PFSK-1 (cell line): ENCODE data around the gene COP1.

ENCODE experiments used
- FOXP2 ChIP-seq: optimal IDR thresholded peaks from 2 replicates; pipeline ENCODE3; 2011; ENCODE audit warnings: borderline replicate concordance, control low read depth, inconsistent platforms; ENCODE audit not compliant: insufficient read depth; ENCODE audit errors: extremely low read length, extremely low read depth
- POLR2AphosphoS5 ChIP-seq: IDR thresholded peaks from 2 replicates; pipeline ENCODE4 v1.6.1; 2012; ENCODE audit warnings: low read depth, mild to moderate bottlenecking, control low read depth, low read length, moderate library complexity
- SIN3A ChIP-seq: IDR thresholded peaks from 2 replicates; pipeline ENCODE4 v1.6.1; 2012; ENCODE audit warnings: mild to moderate bottlenecking, low read length, moderate library complexity, borderline replicate concordance; ENCODE audit not compliant: insufficient read depth
- TAF1 ChIP-seq: IDR thresholded peaks from 2 replicates; pipeline ENCODE4 v1.6.1; 2012; ENCODE audit warnings: low read length, control low read depth, borderline replicate concordance; ENCODE audit not compliant: insufficient read depth
- TF ChIP-seq, protein P1 (sequence below), 2 experiments: IDR thresholded peaks; 2 replicates each; pipeline versions ENCODE4 v1.6.1 to v1.8.0; 2011 to 2012; ENCODE audit warnings: low read depth in 2 of 2, low read length in 2 of 2, control low read depth in 1 of 2, inconsistent platforms in 1 of 2, mild to moderate bottlenecking in 1 of 2, moderate library complexity in 1 of 2; ENCODE audit not compliant: insufficient read depth in 1 of 2

COP1 gene

GRCh38 chr1:175960169-175960568 is 246.9 kb downstream of the COP1 start:
- TF ChIP-seq FOXP2 (no peak), POLR2AphosphoS5 (no peak), SIN3A (no peak), TAF1 (no peak)
- TF ChIP-seq, protein P1, sequence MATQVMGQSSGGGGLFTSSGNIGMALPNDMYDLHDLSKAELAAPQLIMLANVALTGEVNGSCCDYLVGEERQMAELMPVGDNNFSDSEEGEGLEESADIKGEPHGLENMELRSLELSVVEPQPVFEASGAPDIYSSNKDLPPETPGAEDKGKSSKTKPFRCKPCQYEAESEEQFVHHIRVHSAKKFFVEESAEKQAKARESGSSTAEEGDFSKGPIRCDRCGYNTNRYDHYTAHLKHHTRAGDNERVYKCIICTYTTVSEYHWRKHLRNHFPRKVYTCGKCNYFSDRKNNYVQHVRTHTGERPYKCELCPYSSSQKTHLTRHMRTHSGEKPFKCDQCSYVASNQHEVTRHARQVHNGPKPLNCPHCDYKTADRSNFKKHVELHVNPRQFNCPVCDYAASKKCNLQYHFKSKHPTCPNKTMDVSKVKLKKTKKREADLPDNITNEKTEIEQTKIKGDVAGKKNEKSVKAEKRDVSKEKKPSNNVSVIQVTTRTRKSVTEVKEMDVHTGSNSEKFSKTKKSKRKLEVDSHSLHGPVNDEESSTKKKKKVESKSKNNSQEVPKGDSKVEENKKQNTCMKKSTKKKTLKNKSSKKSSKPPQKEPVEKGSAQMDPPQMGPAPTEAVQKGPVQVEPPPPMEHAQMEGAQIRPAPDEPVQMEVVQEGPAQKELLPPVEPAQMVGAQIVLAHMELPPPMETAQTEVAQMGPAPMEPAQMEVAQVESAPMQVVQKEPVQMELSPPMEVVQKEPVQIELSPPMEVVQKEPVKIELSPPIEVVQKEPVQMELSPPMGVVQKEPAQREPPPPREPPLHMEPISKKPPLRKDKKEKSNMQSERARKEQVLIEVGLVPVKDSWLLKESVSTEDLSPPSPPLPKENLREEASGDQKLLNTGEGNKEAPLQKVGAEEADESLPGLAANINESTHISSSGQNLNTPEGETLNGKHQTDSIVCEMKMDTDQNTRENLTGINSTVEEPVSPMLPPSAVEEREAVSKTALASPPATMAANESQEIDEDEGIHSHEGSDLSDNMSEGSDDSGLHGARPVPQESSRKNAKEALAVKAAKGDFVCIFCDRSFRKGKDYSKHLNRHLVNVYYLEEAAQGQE (IDR thresholded peaks at IDR 0.05; ENCODE audit: insufficient read depth in 1 of 2, low read depth in 2 of 2, low read length in 2 of 2): no peak

GRCh38 chr1:175951627-175952026 is 255.5 kb downstream of the COP1 start:
- TF ChIP-seq FOXP2: no peak
- no peak for TF ChIP-seq SIN3A
- TF ChIP-seq TAF1: no peak
- TF ChIP-seq POLR2AphosphoS5: no peak
- TF ChIP-seq, protein P1 (IDR thresholded peaks at IDR 0.05; ENCODE audit: insufficient read depth in 1 of 2, low read depth in 2 of 2, low read length in 2 of 2): no peak

- TF ChIP-seq, protein P1 (IDR thresholded peaks at IDR 0.05; ENCODE audit: insufficient read depth in 1 of 2, low read depth in 2 of 2, low read length in 2 of 2): no peak
- no peak for TF ChIP-seq FOXP2
- TF ChIP-seq SIN3A: no peak
Observed at GRCh38 chr1:175947771-175948170, 259.3 kb downstream of the COP1 start.

- TF ChIP-seq TAF1 (no peak), POLR2AphosphoS5 (no peak), FOXP2 (no peak), SIN3A (no peak)
- TF ChIP-seq, protein P1 (IDR thresholded peaks at IDR 0.05; ENCODE audit: insufficient read depth in 1 of 2, low read depth in 2 of 2, low read length in 2 of 2): no peak
Observed at GRCh38 chr1:175944591-175944990, 262.5 kb downstream of the COP1 start.

GRCh38 chr1:175941164-175941563 is 265.9 kb downstream of the COP1 start:
- TF ChIP-seq SIN3A: no peak
- no peak for TF ChIP-seq TAF1
- TF ChIP-seq FOXP2: no peak
- TF ChIP-seq, protein P1 (IDR thresholded peaks at IDR 0.05; ENCODE audit: insufficient read depth in 1 of 2, low read depth in 2 of 2, low read length in 2 of 2): no peak
- TF ChIP-seq POLR2AphosphoS5: no peak
